ENCODE measurements around the gene CAB39. TPM values are rescaled to one million over a fixed set of nuclear protein-coding genes. Genes with fewer than 3 reads are reported as not detected.

CAB39 gene
- total and polyA plus RNA-seq, 2 of the 8 experiments (the other 6 are each of a cell fraction or from before 2014, with no cell fraction given): 16.4 to 50.5 TPM

- Histone ChIP-seq H2BK12ac (ENCODE audit: low read depth, low read length) (no peak overlapping the region), H3K4me3 (ENCODE audit: extremely low read depth in 1 of 4, insufficient read depth in 2 of 4, low read depth in 3 of 4, low read length in 4 of 4) (no peak overlapping the region), H3K18ac (ENCODE audit: extremely low read depth, low read length) (no peak overlapping the region), H2AFZ (ENCODE audit: low read length) (no peak overlapping the region), H4K91ac (replicated peaks; ENCODE audit: insufficient read length, low read length) (no peak overlapping the region), H3K4ac (replicated peaks; ENCODE audit: insufficient read length, low read depth, low read length) (no peak overlapping the region), H3K4me1 (replicated peaks in 1 of 4; ENCODE audit: control insufficient read depth in 3 of 4, insufficient read depth in 4 of 4, low read length in 3 of 4) (peaks cover 0 to 5% (median 0%) of the 10 kb centered on the region in 4 experiments; a peak in 1 of 7 replicates), H3K27me3 (replicated peaks in 1 of 4; ENCODE audit: control insufficient read depth in 3 of 4, extremely low read depth in 1 of 4, insufficient read depth in 3 of 4, low read length in 3 of 4) (no peaks in the 10 kb centered on the region), H3K79me1 (ENCODE audit: low read depth, low read length) (no peaks in the 10 kb centered on the region; the same call in 1 of the 2 replicates), H3K36me3 (ENCODE audit: control insufficient read depth in 2 of 4, insufficient read depth in 4 of 4, low read length in 3 of 4) (peaks cover 2 to 9% (median 8%) of the 10 kb centered on the region in 4 experiments; a peak in 5 of 8 replicates), H2AK5ac (ENCODE audit: low read depth, low read length) (no peak overlapping the region), H3K9me3 (ENCODE audit: insufficient read depth in 2 of 2, low read depth in 1 of 2, low read length in 1 of 2) (no peaks in the 10 kb centered on the region), H2BK5ac (ENCODE audit: low read depth, low read length) (no peak overlapping the region), H2BK15ac (ENCODE audit: low read length) (no peak overlapping the region), H3K23ac (ENCODE audit: insufficient read length) (no peak overlapping the region), H4K5ac (ENCODE audit: insufficient read length, low read depth, low read length) (no peak overlapping the region), H3K56ac (replicated peaks; ENCODE audit: insufficient read length, low read depth, low read length) (no peak overlapping the region), H4K20me1 (replicated peaks in 1 of 2; ENCODE audit: control insufficient read depth in 1 of 2, insufficient read depth in 2 of 2, low read length in 2 of 2) (no peaks in the 10 kb centered on the region), H4K8ac (ENCODE audit: extremely low read depth, insufficient read depth, low read length) (no peak overlapping the region), H3K27ac (ENCODE audit: low read depth, low read length) (no peak overlapping the region), H3K9ac (replicated peaks in 1 of 4; ENCODE audit: extremely low read depth in 1 of 4, low read depth in 3 of 4, low read length in 3 of 4) (no peak overlapping the region), H2BK120ac (replicated peaks; ENCODE audit: low read depth, low read length) (no peak overlapping the region), H3K4me2 (ENCODE audit: insufficient read depth in 1 of 2, low read depth in 2 of 2, low read length in 2 of 2) (no peak overlapping the region), H2BK20ac (ENCODE audit: low read length) (no peak overlapping the region), H3K79me2 (ENCODE audit: control insufficient read depth in 1 of 2, insufficient read depth in 2 of 2, low read length in 2 of 2) (no peaks in the 10 kb centered on the region), H3K14ac (ENCODE audit: insufficient read length) (no peak overlapping the region), H3K23me2 (ENCODE audit: low read depth, low read length) (no peaks in the 10 kb centered on the region)
- 88% methylated on average over 8 of the region's 8 CpGs; no CpG with 5 or more reads in 1 of the 2 experiments for WGBS, 2 experiments (ENCODE audit: extremely low coverage in 1 of 2, insufficient coverage in 1 of 2, insufficient read length in 1 of 2, insufficient replicate concordance in 2 of 2, low coverage in 1 of 2, low lambda C conversion rate in 2 of 2, missing lambda C conversion rate in 1 of 2)
- ChIA-PET CTCF (ENCODE audit: partially characterized antibody) (interaction anchor here (0.5 to 4.2 kb wide), 27 partner anchors 9 to 881 kb away, joined by 3 to 44 read pairs (median 4); partner anchors contain the start of gene GPR55), POLR2A (ENCODE audit: partially characterized antibody) (no interaction called here)
- DNase-seq (ENCODE audit: low read depth in 1 of 2, low spot score in 2 of 2): no peak
- TF ChIP-seq SRF (IDR thresholded peaks at IDR 0.05; ENCODE audit: low read depth, low read length) (no peak), RAD21 (IDR thresholded peaks at IDR 0.05 in 1 of 2, conservative IDR thresholded peaks at IDR 0.05 in 1 of 2; ENCODE audit: low read depth in 2 of 2, low read length in 2 of 2) (0 out of 4 replicates have a peak, but pooled peaks of 1 of the 2 experiments have one; percentile 2), CTCF (IDR thresholded peaks at IDR 0.05; ENCODE audit: control extremely low read depth in 1 of 3, insufficient read depth in 1 of 3, low read depth in 1 of 3, low read length in 3 of 3) (peak in 2 of 3 experiments; percentile 11 to 30; a peak in 1 of 4 replicates)
- FAIRE-seq: peak; percentile 45
Observed at GRCh38 chr2:230809677-230810251, 97.1 kb downstream of the CAB39 start.

Measured in H1 (cell line).